Smooth muscle cell (in vitro differentiated cells): ENCODE results near the gene SMARCC2. TPM values are rescaled to one million over a fixed set of nuclear protein-coding genes. Genes with fewer than 3 reads are reported as not detected.

Experiments
- DNase-seq: peaks from one replicate; lab custom pipeline; 2025; ENCODE audit not compliant: unreplicated experiment; lab: John Stamatoyannopoulos, UW
- H2AFZ ChIP-seq: fragments of 200-600 bp; sonication (generic); 2 replicates; pipeline ENCODE4 v1.6.0; 2016; ENCODE audit warnings: antibody characterized with exemption, low read depth, mild to moderate bottlenecking
- H3F3A ChIP-seq: fragments of 200-600 bp; sonication (generic); 2 replicates; pipeline ENCODE4 v1.6.0; 2017; ENCODE audit warnings: antibody characterized with exemption, low read depth
- H3K27ac ChIP-seq: fragments of 200-600 bp; sonication (generic); 2 replicates; pipeline ENCODE4 v1.5.1; 2016; ENCODE audit warnings: low read depth, mild to moderate bottlenecking
- H3K27me3 ChIP-seq: fragments of 200-600 bp; sonication (generic); 2 replicates; pipeline ENCODE4 v1.6.1; 2016; ENCODE audit warnings: low read depth, mild to moderate bottlenecking
- H3K36me3 ChIP-seq: fragments of 200-600 bp; sonication (generic); 2 replicates; pipeline ENCODE4 v1.5.1; 2016; ENCODE audit warnings: low read depth
- H3K4me1 ChIP-seq: fragments of 200-600 bp; sonication (generic); 2 replicates; pipeline ENCODE4 v1.5.1; 2016; ENCODE audit warnings: low read depth
- H3K4me2 ChIP-seq: fragments of 200-600 bp; sonication (generic); 2 replicates; pipeline ENCODE4 v1.6.0; 2016; ENCODE audit warnings: mild to moderate bottlenecking
- H3K4me3 ChIP-seq: fragments of 200-600 bp; sonication (generic); 2 replicates; pipeline ENCODE4 v1.5.1; 2016; ENCODE audit warnings: mild to moderate bottlenecking
- H3K79me2 ChIP-seq: fragments of 200-600 bp; sonication (generic); 2 replicates; pipeline ENCODE4 v1.6.0; 2016; ENCODE audit warnings: low read depth, mild to moderate bottlenecking
- H3K9ac ChIP-seq: fragments of 200-600 bp; sonication (generic); 2 replicates; pipeline ENCODE4 v1.6.0; 2016; ENCODE audit warnings: low read depth
- H3K9me3 ChIP-seq: fragments of 200-600 bp; sonication (generic); replicated peaks from 2 replicates; pipeline ENCODE4 v1.5.1; 2016; ENCODE audit warnings: low read depth
- H4K20me1 ChIP-seq: fragments of 200-600 bp; sonication (generic); 2 replicates; pipeline ENCODE4 v1.6.0; 2016; ENCODE audit warnings: low read depth
- WGBS: methylation state at CpG from one replicate; pipeline ENCODE4 v1.1.7; 2016; ENCODE audit warnings: low lambda C conversion rate; 5-methylcytosine and 5-hydroxymethylcytosine counted together
- polyA plus RNA-seq: library from polyadenylated mRNA; unstranded; fragments of >200 nt; fragmentation: Nextera tagmentation; extraction: Ambion mirVana; gene quantifications from 2 replicates; pipeline ENCODE4 v1.2.1, GENCODE V29; 2016
- total RNA-seq: library from RNA; depleted of rRNA; stranded (reverse); fragments of >200 nt; gene quantifications from 2 replicates; pipeline ENCODE4 v1.2.3, GENCODE V29; 2014
- TF ChIP-seq, protein P1 (sequence below): fragments of 200-600 bp; sonication (generic); IDR thresholded peaks from 2 replicates; pipeline ENCODE4 v1.5.1; 2017; ENCODE audit warnings: borderline replicate concordance, mild to moderate bottlenecking, antibody characterized with exemption; ENCODE audit not compliant: insufficient read depth, poor library complexity, severe bottlenecking

SMARCC2 gene
- total and polyA plus RNA-seq, 2 experiments from 2014 or later = 32.2 to 43.8 TPM

DNA sequence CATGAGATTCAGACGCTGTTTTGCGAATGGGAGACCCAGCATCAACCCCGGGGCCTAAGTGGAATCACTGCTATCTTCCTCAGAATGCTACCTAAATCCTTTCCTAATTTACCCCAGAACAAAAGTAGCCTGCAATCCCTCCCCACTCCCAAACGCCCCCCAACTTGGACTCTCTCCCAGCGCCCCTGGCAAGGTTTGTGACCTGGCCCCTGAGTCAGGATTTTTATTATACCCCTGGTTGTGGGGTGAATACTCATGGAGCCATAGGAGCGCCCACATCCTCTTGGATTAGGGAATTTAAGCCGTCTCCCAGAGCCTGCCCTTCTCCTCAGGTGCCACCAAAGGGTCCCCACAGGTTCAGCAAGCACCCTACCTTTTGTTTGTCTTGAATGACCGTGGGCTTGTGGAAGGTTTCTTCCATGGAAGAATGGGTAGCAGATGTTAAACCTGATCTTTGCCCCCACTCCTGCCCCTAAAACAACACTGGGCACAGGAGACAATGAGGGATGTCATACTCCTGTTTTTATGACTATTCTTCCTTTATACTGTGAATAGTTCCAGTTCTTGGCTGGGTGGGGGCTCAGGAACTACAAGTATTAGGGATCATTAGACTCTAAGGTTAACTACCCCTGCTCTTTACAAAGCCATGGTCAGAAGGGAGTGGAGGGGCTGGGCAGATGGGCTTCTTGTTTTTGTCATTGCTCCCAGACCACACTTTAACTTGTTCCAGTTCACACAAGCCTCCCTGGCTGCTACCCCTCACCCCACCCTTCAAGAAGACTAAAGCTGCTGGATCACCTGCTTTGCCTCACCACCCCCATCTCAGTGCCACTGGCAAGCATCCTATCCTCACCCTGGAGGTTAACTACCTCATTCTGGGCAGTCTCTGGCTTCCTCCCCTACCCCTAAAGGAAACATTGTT lies 36.3 kb downstream of the SMARCC2 start:
- H3K36me3 ChIP-seq = no peaks in the 10 kb centered on the region
- H3K27me3 ChIP-seq = no peaks in the 10 kb centered on the region
- H2AFZ ChIP-seq = no peak overlapping the region
- peaks cover 10% of the 10 kb centered on the region for H3K79me2 ChIP-seq
- TF ChIP-seq, protein P1, sequence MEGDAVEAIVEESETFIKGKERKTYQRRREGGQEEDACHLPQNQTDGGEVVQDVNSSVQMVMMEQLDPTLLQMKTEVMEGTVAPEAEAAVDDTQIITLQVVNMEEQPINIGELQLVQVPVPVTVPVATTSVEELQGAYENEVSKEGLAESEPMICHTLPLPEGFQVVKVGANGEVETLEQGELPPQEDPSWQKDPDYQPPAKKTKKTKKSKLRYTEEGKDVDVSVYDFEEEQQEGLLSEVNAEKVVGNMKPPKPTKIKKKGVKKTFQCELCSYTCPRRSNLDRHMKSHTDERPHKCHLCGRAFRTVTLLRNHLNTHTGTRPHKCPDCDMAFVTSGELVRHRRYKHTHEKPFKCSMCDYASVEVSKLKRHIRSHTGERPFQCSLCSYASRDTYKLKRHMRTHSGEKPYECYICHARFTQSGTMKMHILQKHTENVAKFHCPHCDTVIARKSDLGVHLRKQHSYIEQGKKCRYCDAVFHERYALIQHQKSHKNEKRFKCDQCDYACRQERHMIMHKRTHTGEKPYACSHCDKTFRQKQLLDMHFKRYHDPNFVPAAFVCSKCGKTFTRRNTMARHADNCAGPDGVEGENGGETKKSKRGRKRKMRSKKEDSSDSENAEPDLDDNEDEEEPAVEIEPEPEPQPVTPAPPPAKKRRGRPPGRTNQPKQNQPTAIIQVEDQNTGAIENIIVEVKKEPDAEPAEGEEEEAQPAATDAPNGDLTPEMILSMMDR = no peak
- H3K9ac ChIP-seq = peak overlapping the region; percentile 56
- H3K4me3 ChIP-seq = peak overlapping the region; percentile 66
- WGBS = 19% methylated on average over 8 of the region's 8 CpGs
- H3K27ac ChIP-seq = no peak overlapping the region
- peaks cover 18% of the 10 kb centered on the region for H3K4me1 ChIP-seq
- H3K4me2 ChIP-seq = peak overlapping the region; percentile 93
- DNase-seq = no peak
- peaks cover 6% of the 10 kb centered on the region for H3F3A ChIP-seq
- no peaks in the 10 kb centered on the region for H3K9me3 ChIP-seq
- H4K20me1 ChIP-seq = no peaks in the 10 kb centered on the region

- Histone ChIP-seq H2AFZ (peak within 1 kb of the TSS; percentile 75), H3K79me2 (peaks cover 10% of the 10 kb centered on the region), H3K9me3 (no peaks in the 10 kb centered on the region), H3K4me3 (peak within 1 kb of the TSS; percentile 66), H3K36me3 (no peaks in the 10 kb centered on the region), H3F3A (peaks cover 6% of the 10 kb centered on the region), H3K27ac (peak within 1 kb of the TSS; percentile 65), H3K9ac (peak within 1 kb of the TSS; percentile 67), H4K20me1 (no peaks in the 10 kb centered on the region), H3K4me2 (peak within 1 kb of the TSS; percentile 93), H3K27me3 (no peaks in the 10 kb centered on the region), H3K4me1 (peaks cover 18% of the 10 kb centered on the region)
- WGBS = under 1% methylated on average over 37 of the region's 37 CpGs
- DNase-seq = peak; percentile 72
- TF ChIP-seq, protein P1 = no peak
Measured at GRCh38 chr12:56152132-56152755, 37.0 kb downstream of the SMARCC2 start, which contains the start of gene MYL6B. TSS of gene MYL6B (plus strand) at chr12:56152587. CDS start at chr12:56153919, 1,332 bp downstream.

GRCh38 chr12:56151672-56152131 lies 37.6 kb downstream of the SMARCC2 start:
- Histone ChIP-seq H3K4me2 (peak overlapping the region; percentile 93), H4K20me1 (no peaks in the 10 kb centered on the region), H3K9ac (peak overlapping the region; percentile 67), H3K79me2 (peaks cover 10% of the 10 kb centered on the region), H3K4me3 (peak overlapping the region; percentile 66), H3K27me3 (no peaks in the 10 kb centered on the region), H3F3A (peaks cover 6% of the 10 kb centered on the region), H3K4me1 (peaks cover 12% of the 10 kb centered on the region), H3K9me3 (no peaks in the 10 kb centered on the region), H3K27ac (peak overlapping the region; percentile 65), H2AFZ (peak overlapping the region; percentile 75), H3K36me3 (no peaks in the 10 kb centered on the region)
- TF ChIP-seq, protein P1 = peak; percentile 42
- no peak for DNase-seq
- WGBS = 13% methylated on average over 12 of the region's 12 CpGs
